ENCODE measurements around the gene TMEM248. TPM values are rescaled to one million over a fixed set of nuclear protein-coding genes. Genes with fewer than 3 reads are reported as not detected.

The TMEM248 gene
- total RNA-seq, 1 experiment from 2014 or later, result 70.5 TPM

DNA sequence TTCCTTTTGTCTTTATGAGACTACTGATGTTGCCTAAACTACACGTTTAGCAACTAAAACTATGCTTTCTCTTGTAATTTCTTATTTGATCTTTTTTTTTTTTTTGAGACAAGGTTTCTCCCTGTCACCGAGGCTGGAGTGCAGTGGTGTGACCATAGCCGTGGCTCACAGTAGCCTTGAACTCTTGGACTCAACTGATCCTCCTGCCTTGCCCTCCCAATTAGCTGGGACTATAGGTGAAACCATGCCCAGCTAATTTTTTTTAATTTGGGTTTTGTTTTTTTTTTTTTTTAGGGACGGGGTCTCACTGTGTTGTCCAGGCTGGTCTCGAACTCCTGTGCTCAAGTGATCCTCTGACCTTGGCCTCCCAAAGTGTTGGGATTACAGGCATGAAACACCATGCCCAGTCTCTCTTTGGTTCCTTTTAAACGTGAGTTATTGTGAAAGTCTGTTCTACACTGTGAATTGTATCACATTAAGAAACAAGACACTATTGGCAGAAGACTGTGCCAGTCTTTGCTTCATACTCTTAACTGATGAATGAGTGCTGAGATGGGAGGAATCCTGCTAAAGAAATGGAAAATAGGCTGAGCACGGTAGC, 6.4 kb downstream of the TMEM248 start:
- no peak overlapping the region for H3K27ac Mint-ChIP-seq (ENCODE audit: unreplicated experiment)
- TF ChIP-seq, protein P1, sequence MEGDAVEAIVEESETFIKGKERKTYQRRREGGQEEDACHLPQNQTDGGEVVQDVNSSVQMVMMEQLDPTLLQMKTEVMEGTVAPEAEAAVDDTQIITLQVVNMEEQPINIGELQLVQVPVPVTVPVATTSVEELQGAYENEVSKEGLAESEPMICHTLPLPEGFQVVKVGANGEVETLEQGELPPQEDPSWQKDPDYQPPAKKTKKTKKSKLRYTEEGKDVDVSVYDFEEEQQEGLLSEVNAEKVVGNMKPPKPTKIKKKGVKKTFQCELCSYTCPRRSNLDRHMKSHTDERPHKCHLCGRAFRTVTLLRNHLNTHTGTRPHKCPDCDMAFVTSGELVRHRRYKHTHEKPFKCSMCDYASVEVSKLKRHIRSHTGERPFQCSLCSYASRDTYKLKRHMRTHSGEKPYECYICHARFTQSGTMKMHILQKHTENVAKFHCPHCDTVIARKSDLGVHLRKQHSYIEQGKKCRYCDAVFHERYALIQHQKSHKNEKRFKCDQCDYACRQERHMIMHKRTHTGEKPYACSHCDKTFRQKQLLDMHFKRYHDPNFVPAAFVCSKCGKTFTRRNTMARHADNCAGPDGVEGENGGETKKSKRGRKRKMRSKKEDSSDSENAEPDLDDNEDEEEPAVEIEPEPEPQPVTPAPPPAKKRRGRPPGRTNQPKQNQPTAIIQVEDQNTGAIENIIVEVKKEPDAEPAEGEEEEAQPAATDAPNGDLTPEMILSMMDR (IDR thresholded peaks at IDR 0.05; ENCODE audit: unreplicated experiment), result no peak
- no TSS peak for BruUV-seq (replicated peaks)
- H3K9me3 Mint-ChIP-seq (ENCODE audit: low read depth, unreplicated experiment), result no peaks in the 10 kb centered on the region
- intact Hi-C loops (cut with micrococcal nuclease; ENCODE audit: unreplicated experiment), result no loop called here
- no peaks in the 10 kb centered on the region for H3K4me1 Mint-ChIP-seq (ENCODE audit: low read depth, unreplicated experiment)
- H3K36me3 Mint-ChIP-seq (ENCODE audit: insufficient read depth, unreplicated experiment), result peaks cover 13% of the 10 kb centered on the region
- CTCF ChIA-PET, result no interaction called here
- no peaks in the 10 kb centered on the region for H3K27me3 Mint-ChIP-seq (ENCODE audit: unreplicated experiment)
- no peak overlapping the region for H3K4me3 Mint-ChIP-seq (ENCODE audit: low read depth, unreplicated experiment)
- DNase-seq, result no peak

DNA sequence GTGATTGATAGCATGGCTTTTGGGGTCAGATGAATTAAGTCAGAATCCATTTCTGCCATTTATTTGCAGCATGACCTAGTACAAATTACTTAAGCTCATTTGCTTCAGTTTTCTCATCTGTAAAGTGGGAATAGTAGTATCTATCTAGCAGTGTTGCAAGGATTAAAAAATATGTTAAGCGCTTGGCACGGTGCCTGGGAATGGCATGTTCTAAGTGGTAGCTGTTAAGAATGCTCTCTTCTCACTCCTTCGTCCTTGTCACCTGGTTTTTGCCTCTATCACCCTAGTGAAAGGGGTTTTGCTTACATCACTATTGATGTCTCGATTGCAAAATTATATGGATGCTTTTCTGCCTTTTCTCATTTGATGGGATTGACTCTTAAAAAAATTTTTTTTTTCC, 7.4 kb downstream of the TMEM248 start:
- H3K27me3 Mint-ChIP-seq (ENCODE audit: unreplicated experiment), result no peaks in the 10 kb centered on the region
- H3K27ac Mint-ChIP-seq (ENCODE audit: unreplicated experiment), result no peak overlapping the region
- no TSS peak for BruUV-seq (replicated peaks)
- H3K4me1 Mint-ChIP-seq (ENCODE audit: low read depth, unreplicated experiment), result no peaks in the 10 kb centered on the region
- H3K9me3 Mint-ChIP-seq (ENCODE audit: low read depth, unreplicated experiment), result no peaks in the 10 kb centered on the region
- no peak for DNase-seq
- no peak overlapping the region for H3K4me3 Mint-ChIP-seq (ENCODE audit: low read depth, unreplicated experiment)
- CTCF ChIA-PET, result no interaction called here
- TF ChIP-seq, protein P1 (IDR thresholded peaks at IDR 0.05; ENCODE audit: unreplicated experiment), result no peak
- peaks cover 16% of the 10 kb centered on the region for H3K36me3 Mint-ChIP-seq (ENCODE audit: insufficient read depth, unreplicated experiment)
- intact Hi-C loops (cut with micrococcal nuclease; ENCODE audit: unreplicated experiment), result no loop called here

DNA sequence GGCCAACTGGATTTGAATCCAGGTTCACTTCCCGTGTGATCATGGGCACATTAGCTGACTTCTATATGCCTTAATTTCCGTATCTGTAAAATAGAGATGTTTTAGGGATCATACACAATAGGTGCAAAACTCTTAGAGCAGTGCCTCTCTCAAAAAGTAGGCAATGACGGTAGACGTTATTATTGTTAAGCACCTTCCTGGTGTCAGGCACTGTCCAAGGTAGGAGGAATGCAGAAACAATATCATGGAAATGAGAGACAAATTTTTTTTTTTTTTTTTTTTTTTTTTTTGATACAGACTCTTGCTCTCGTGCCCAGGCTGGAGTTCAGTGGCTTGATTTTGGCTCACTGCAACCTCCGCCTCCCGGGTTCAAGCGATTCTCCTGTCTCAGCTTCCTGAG, 8.1 kb downstream of the TMEM248 start:
- H3K4me3 Mint-ChIP-seq (ENCODE audit: low read depth, unreplicated experiment), result no peak overlapping the region
- no peaks in the 10 kb centered on the region for H3K9me3 Mint-ChIP-seq (ENCODE audit: low read depth, unreplicated experiment)
- no TSS peak for BruUV-seq (replicated peaks)
- intact Hi-C loops (cut with micrococcal nuclease; ENCODE audit: unreplicated experiment), result no loop called here
- TF ChIP-seq, protein P1 (IDR thresholded peaks at IDR 0.05; ENCODE audit: unreplicated experiment), result no peak
- DNase-seq, result no peak
- no peak overlapping the region for H3K27ac Mint-ChIP-seq (ENCODE audit: unreplicated experiment)
- peaks cover 16% of the 10 kb centered on the region for H3K36me3 Mint-ChIP-seq (ENCODE audit: insufficient read depth, unreplicated experiment)
- H3K27me3 Mint-ChIP-seq (ENCODE audit: unreplicated experiment), result no peaks in the 10 kb centered on the region
- H3K4me1 Mint-ChIP-seq (ENCODE audit: low read depth, unreplicated experiment), result no peaks in the 10 kb centered on the region
- CTCF ChIA-PET, result no interaction called here

DNA sequence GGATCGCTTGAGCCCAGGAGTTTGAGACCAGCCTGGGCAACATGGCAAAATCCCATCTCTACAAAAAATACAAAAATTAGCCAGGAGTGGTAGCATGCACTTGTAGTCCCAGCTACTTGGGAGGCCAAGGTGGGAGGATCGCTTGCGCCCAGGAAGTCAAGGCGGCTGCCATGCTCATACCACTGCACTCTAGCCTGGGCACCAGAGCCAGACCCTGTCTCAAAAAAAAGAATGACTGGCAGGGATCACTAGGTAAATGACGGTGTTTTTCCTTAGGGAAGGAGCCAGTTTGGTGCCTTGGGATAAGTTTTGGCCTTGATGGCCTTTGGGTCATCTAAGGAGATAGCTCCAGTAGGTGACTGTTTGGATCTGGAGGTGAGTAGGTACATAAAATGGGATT, 8.9 kb downstream of the TMEM248 start:
- BruUV-seq (replicated peaks), result no TSS peak
- H3K36me3 Mint-ChIP-seq (ENCODE audit: insufficient read depth, unreplicated experiment), result peaks cover 16% of the 10 kb centered on the region
- no peaks in the 10 kb centered on the region for H3K27me3 Mint-ChIP-seq (ENCODE audit: unreplicated experiment)
- no peaks in the 10 kb centered on the region for H3K4me1 Mint-ChIP-seq (ENCODE audit: low read depth, unreplicated experiment)
- CTCF ChIA-PET, result no interaction called here
- no peaks in the 10 kb centered on the region for H3K9me3 Mint-ChIP-seq (ENCODE audit: low read depth, unreplicated experiment)
- no peak overlapping the region for H3K4me3 Mint-ChIP-seq (ENCODE audit: low read depth, unreplicated experiment)
- TF ChIP-seq, protein P1 (IDR thresholded peaks at IDR 0.05; ENCODE audit: unreplicated experiment), result no peak
- no peak for DNase-seq
- no peak overlapping the region for H3K27ac Mint-ChIP-seq (ENCODE audit: unreplicated experiment)
- intact Hi-C loops (cut with micrococcal nuclease; ENCODE audit: unreplicated experiment), result no loop called here
